H9 (cell line): Measurements from ENCODE around the gene AKR1D1. TPM values are rescaled to one million over a fixed set of nuclear protein-coding genes. Genes with fewer than 3 reads are reported as not detected.

ENCODE experiments used
- DNase-seq: peaks from one replicate; pipeline ENCODE4 v3.0.0-alpha.2; 2017
- H2AFZ ChIP-seq: one replicate; pipeline ENCODE4 v1.6.1; 2013; ENCODE audit warnings: mild to moderate bottlenecking, low read length, control low read depth, moderate library complexity
- H2AK5ac ChIP-seq: 2 replicates; pipeline ENCODE4 v1.6.1; 2013; ENCODE audit warnings: low read length, control low read depth, mixed read lengths; ENCODE audit not compliant: insufficient read length
- H2BK120ac ChIP-seq: one replicate; pipeline ENCODE4 v1.6.1; 2013; ENCODE audit warnings: low read depth, mild to moderate bottlenecking, low read length, control low read depth, inconsistent platforms; ENCODE audit not compliant: poor library complexity, severe bottlenecking
- H2BK12ac ChIP-seq: 2 replicates; pipeline ENCODE4 v1.6.1; 2013; ENCODE audit warnings: low read length, control low read depth, mixed read lengths, low read depth; ENCODE audit not compliant: insufficient read length
- H2BK15ac ChIP-seq: 2 replicates; pipeline ENCODE4 v1.6.1; 2013; ENCODE audit warnings: low read depth, low read length, control low read depth
- H2BK20ac ChIP-seq: one replicate; pipeline ENCODE4 v1.6.1; 2013; ENCODE audit warnings: low read depth, mild to moderate bottlenecking, low read length, control low read depth, inconsistent platforms; ENCODE audit not compliant: poor library complexity, severe bottlenecking
- H2BK5ac ChIP-seq: 2 replicates; pipeline ENCODE4 v1.6.1; 2013; ENCODE audit warnings: low read length, control low read depth, mixed read lengths; ENCODE audit not compliant: insufficient read length
- H3K14ac ChIP-seq: 2 replicates; pipeline ENCODE4 v1.6.1; 2013; ENCODE audit warnings: low read length, control low read depth; ENCODE audit not compliant: insufficient read depth
- H3K18ac ChIP-seq: 2 replicates; pipeline ENCODE4 v1.6.1; 2013; ENCODE audit warnings: low read depth, mild to moderate bottlenecking, mixed read lengths, low read length, control low read depth; ENCODE audit not compliant: insufficient read length
- H3K23ac ChIP-seq: 2 replicates; pipeline ENCODE4 v1.6.1; 2013; ENCODE audit warnings: low read length, control low read depth, mixed read lengths, low read depth; ENCODE audit not compliant: insufficient read length
- H3K23me2 ChIP-seq: 2 replicates; pipeline ENCODE4 v1.6.1; 2013; ENCODE audit warnings: low read depth, mild to moderate bottlenecking, mixed read lengths, low read length, control low read depth; ENCODE audit not compliant: insufficient read length, poor library complexity, severe bottlenecking
- H3K27ac ChIP-seq: 2 replicates; pipeline ENCODE4 v1.5.1; 2013; ENCODE audit warnings: low read length, control low read depth, mixed read lengths, low read depth; ENCODE audit not compliant: insufficient read length
- H3K27me3 ChIP-seq: 2 replicates; pipeline ENCODE4 v1.6.1; 2013; ENCODE audit warnings: low read length, control low read depth, inconsistent platforms; ENCODE audit not compliant: insufficient read depth
- H3K4ac ChIP-seq: 2 replicates; pipeline ENCODE4 v1.6.1; 2013; ENCODE audit warnings: low read depth, mild to moderate bottlenecking, control low read depth, inconsistent platforms, low read length, moderate library complexity
- H3K4me1 ChIP-seq: 2 replicates; pipeline ENCODE4 v1.6.1; 2013; ENCODE audit warnings: low read length, control low read depth, inconsistent platforms; ENCODE audit not compliant: insufficient read depth
- H3K4me2 ChIP-seq: 2 replicates; pipeline ENCODE4 v1.6.1; 2013; ENCODE audit warnings: low read length, control low read depth, mixed read lengths; ENCODE audit not compliant: insufficient read length, insufficient read depth
- H3K56ac ChIP-seq: 2 replicates; pipeline ENCODE4 v1.6.1; 2013; ENCODE audit warnings: low read depth, mild to moderate bottlenecking, mixed read lengths, low read length, control low read depth; ENCODE audit not compliant: insufficient read length
- H3K79me1 ChIP-seq: 2 replicates; pipeline ENCODE4 v1.6.1; 2013; ENCODE audit warnings: low read depth, mild to moderate bottlenecking, moderate library complexity, low read length, control low read depth, inconsistent platforms; ENCODE audit not compliant: insufficient read depth, poor library complexity, severe bottlenecking
- H3K79me2 ChIP-seq: 2 replicates; pipeline ENCODE4 v1.6.1; 2013; ENCODE audit warnings: low read length, control low read depth, inconsistent platforms; ENCODE audit not compliant: insufficient read depth
- H3K9ac ChIP-seq: 2 replicates; pipeline ENCODE4 v1.6.1; 2013; ENCODE audit warnings: low read length, control low read depth, mixed read lengths; ENCODE audit not compliant: insufficient read length; ENCODE audit errors: extremely low read depth
- H3K9me3 ChIP-seq: one replicate; pipeline ENCODE4 v1.6.1; 2013; ENCODE audit warnings: low read depth, low read length, inconsistent platforms; ENCODE audit not compliant: control insufficient read depth
- H3T11ph ChIP-seq: one replicate; pipeline ENCODE4 v1.6.1; 2013; ENCODE audit warnings: mild to moderate bottlenecking, low read length, control low read depth, inconsistent platforms
- H4K20me1 ChIP-seq: one replicate; pipeline ENCODE4 v1.6.1; 2013; ENCODE audit not compliant: control insufficient read depth, insufficient read length, insufficient read depth
- H4K5ac ChIP-seq: 2 replicates; pipeline ENCODE4 v1.6.1; 2013; ENCODE audit warnings: low read depth, mild to moderate bottlenecking, mixed read lengths, low read length, control low read depth; ENCODE audit not compliant: insufficient read length
- H4K8ac ChIP-seq: replicated peaks from 2 replicates; pipeline ENCODE4 v1.6.1; 2013; ENCODE audit warnings: low read length, control low read depth, mixed read lengths, low read depth; ENCODE audit not compliant: insufficient read length
- H4K91ac ChIP-seq: 2 replicates; pipeline ENCODE4 v1.6.1; 2013; ENCODE audit warnings: low read depth, mild to moderate bottlenecking, moderate library complexity, mixed read lengths, low read length, control low read depth; ENCODE audit not compliant: insufficient read length
- H3K27ac Mint-ChIP-seq, 3 experiments: 2 replicates in 2 of 3; 3 replicates in 1 of 3; pipeline ENCODE4 v1.8.0; 2020 to 2021; ENCODE audit warnings: mixed read lengths in 3 of 3, mild to moderate bottlenecking in 1 of 3, moderate library complexity in 1 of 3
- H3K27me3 Mint-ChIP-seq: 2 replicates; pipeline ENCODE4 v1.8.0; 2021; ENCODE audit warnings: low read depth, mild to moderate bottlenecking, moderate library complexity, mixed read lengths
- H3K36me3 Mint-ChIP-seq, 3 experiments: 2 replicates in 2 of 3; 3 replicates in 1 of 3; pipeline ENCODE4 v1.8.0; 2020 to 2021; ENCODE audit warnings: low read depth in 3 of 3, mixed read lengths in 3 of 3; ENCODE audit not compliant: insufficient read depth in 1 of 3
- H3K4me1 Mint-ChIP-seq, 2 experiments: 2 replicates each; pipeline ENCODE4 v1.8.0; 2020; ENCODE audit warnings: mixed read lengths in 2 of 2
- H3K4me3 Mint-ChIP-seq, 2 experiments: 2 replicates in 1 of 2; 3 replicates in 1 of 2; pipeline ENCODE4 v1.8.0; 2020 to 2021; ENCODE audit warnings: mild to moderate bottlenecking in 2 of 2, mixed read lengths in 2 of 2, moderate library complexity in 1 of 2
- H3K9me3 Mint-ChIP-seq, 2 experiments: 2 replicates in 1 of 2; 3 replicates in 1 of 2; pipeline ENCODE4 v1.8.0; 2020; ENCODE audit warnings: mild to moderate bottlenecking in 2 of 2, mixed read lengths in 2 of 2, moderate library complexity in 1 of 2
- CTCF ChIP-seq: fragments of 200-600 bp; sonication (generic); conservative IDR thresholded peaks from 3 replicates; pipeline ENCODE4 v1.8.0; 2021; ENCODE audit warnings: antibody characterized with exemption, mild to moderate bottlenecking
- WGBS: extraction: QIAGEN DNeasy Blood & Tissue Kit; methylation state at CpG from one replicate; pipeline ENCODE4 v1.1.7; 2013; ENCODE audit warnings: missing lambda C conversion rate, low lambda C conversion rate, mixed read lengths; ENCODE audit not compliant: insufficient read length; ENCODE audit errors: extremely low coverage; 5-methylcytosine and 5-hydroxymethylcytosine counted together
- total RNA-seq: library from RNA; stranded (reverse); gene quantifications from 2 replicates; pipeline ENCODE4 v1.2.1, GENCODE V29; 2021

AKR1D1 gene
- total RNA-seq, 1 experiment from 2014 or later, result 0.31 TPM

GRCh38 chr7:138067774-138068173, 8.5 kb upstream of the AKR1D1 start:
- Histone ChIP-seq H2BK20ac (no peak overlapping the region), H4K91ac (no peak overlapping the region), H3K4ac (no peak overlapping the region), H3K9me3 (no peaks in the 10 kb centered on the region), H2BK15ac (no peak overlapping the region), H3K79me2 (no peaks in the 10 kb centered on the region), H4K20me1 (no peaks in the 10 kb centered on the region), H3K4me2 (no peak overlapping the region), H2BK5ac (no peak overlapping the region), H3K27ac (no peak overlapping the region), H4K8ac (no peak overlapping the region), H3T11ph (no peak overlapping the region), H4K5ac (no peak overlapping the region), H3K9ac (no peak overlapping the region), H2AK5ac (no peak overlapping the region), H3K14ac (no peak overlapping the region), H3K18ac (no peak overlapping the region), H3K27me3 (no peaks in the 10 kb centered on the region), H3K23me2 (no peaks in the 10 kb centered on the region), H2AFZ (no peak overlapping the region), H3K56ac (no peak overlapping the region), H2BK120ac (no peak overlapping the region), H2BK12ac (no peak overlapping the region), H3K23ac (no peak overlapping the region), H3K79me1 (no peaks in the 10 kb centered on the region), H3K4me1 (no peaks in the 10 kb centered on the region)
- Mint-ChIP-seq H3K9me3 (0 out of 5 replicates have a peak, but pooled peaks cover 0 to under 1% of the 10 kb centered on the region in 2 experiments), H3K4me1 (peaks cover 21 to 29% of the 10 kb centered on the region in 2 experiments), H3K36me3 (peaks cover 0 to 2% (median 0%) of the 10 kb centered on the region in 3 experiments; a peak in 2 of 7 replicates), H3K27me3 (no peaks in the 10 kb centered on the region), H3K27ac (no peak overlapping the region), H3K4me3 (no peak overlapping the region)
- TF ChIP-seq CTCF, result no peak
- DNase-seq, result no peak
- no CpG with 5 or more reads among the region's 3 CpGs for WGBS
